ENCODE measurements around the gene GPR139.

- no peak for TF ChIP-seq CTCF (IDR thresholded peaks at IDR 0.05)
- TF ChIP-seq POLR2A (IDR thresholded peaks at IDR 0.05): no peak
Measured at GRCh38 chr16:19991614-19992013, 82.1 kb downstream of the GPR139 start.

All from adrenal gland (tissue), 5 donors.